Loucy (cell line): ENCODE measurements around the gene PCAT6.

Source experiments
- H2AFZ ChIP-seq: fragments of 200-600 bp; sonication (generic); 2 replicates; pipeline ENCODE4 v1.6.0; 2016; ENCODE audit warnings: antibody characterized with exemption, mild to moderate bottlenecking, low read length, moderate library complexity
- H3F3A ChIP-seq: fragments of 200-600 bp; 2 replicates; pipeline ENCODE4 v1.6.0; 2016; ENCODE audit warnings: antibody characterized with exemption, low read depth, mild to moderate bottlenecking
- H3K27me3 ChIP-seq: fragments of 200-600 bp; sonication (generic); 2 replicates; pipeline ENCODE4 v1.6.1; 2014; ENCODE audit warnings: low read length, mild to moderate bottlenecking; ENCODE audit not compliant: insufficient read depth, poor library complexity, severe bottlenecking
- H3K36me3 ChIP-seq: fragments of 200-600 bp; sonication (generic); 2 replicates; pipeline ENCODE4 v1.6.1; 2016; ENCODE audit warnings: low read length; ENCODE audit not compliant: insufficient read depth
- H3K4me1 ChIP-seq: fragments of 200-600 bp; sonication (generic); 2 replicates; pipeline ENCODE4 v1.5.1; 2014; ENCODE audit warnings: low read length, mild to moderate bottlenecking; ENCODE audit not compliant: insufficient read depth, poor library complexity, severe bottlenecking
- H3K4me2 ChIP-seq: fragments of 200-600 bp; sonication (generic); 2 replicates; pipeline ENCODE4 v1.6.0; 2014; ENCODE audit warnings: antibody characterized with exemption, low read length, low read depth, mild to moderate bottlenecking; ENCODE audit not compliant: poor library complexity, severe bottlenecking
- H3K4me3 ChIP-seq: fragments of 200-600 bp; sonication (generic); 2 replicates; pipeline ENCODE4 v1.5.1; 2014; ENCODE audit warnings: low read length, mild to moderate bottlenecking, mixed read lengths; ENCODE audit not compliant: poor library complexity, severe bottlenecking
- H3K79me2 ChIP-seq: fragments of 200-600 bp; sonication (generic); 2 replicates; pipeline ENCODE4 v1.6.1; 2014; ENCODE audit warnings: low read length; ENCODE audit not compliant: insufficient read depth
- H3K9ac ChIP-seq: fragments of 200-600 bp; sonication (generic); 2 replicates; pipeline ENCODE4 v1.6.0; 2014; ENCODE audit warnings: mild to moderate bottlenecking, low read depth, low read length, moderate library complexity; ENCODE audit not compliant: poor library complexity, severe bottlenecking
- H3K9me2 ChIP-seq: fragments of 200-600 bp; sonication (generic); replicated peaks from 2 replicates; pipeline ENCODE4 v1.6.1; 2016; ENCODE audit warnings: low read depth, low read length, mixed read lengths
- H3K9me3 ChIP-seq: fragments of 200-600 bp; sonication (generic); 2 replicates; pipeline ENCODE4 v1.6.1; 2014; ENCODE audit warnings: mild to moderate bottlenecking, antibody characterized with exemption, low read length, low read depth; ENCODE audit not compliant: insufficient read depth
- H4K20me1 ChIP-seq: fragments of 200-600 bp; sonication (generic); 2 replicates; pipeline ENCODE4 v1.6.0; 2014; ENCODE audit warnings: antibody characterized with exemption, low read length, mild to moderate bottlenecking; ENCODE audit not compliant: insufficient read depth, poor library complexity, severe bottlenecking
- CTCF ChIP-seq: fragments of 200-600 bp; sonication (generic); conservative IDR thresholded peaks from 2 replicates; pipeline ENCODE4 v1.5.1; 2014; ENCODE audit warnings: mild to moderate bottlenecking, antibody characterized with exemption, low read length
- EZH2phosphoT487 ChIP-seq: fragments of 200-600 bp; IDR thresholded peaks from 2 replicates; pipeline ENCODE4 v1.6.1; 2018; ENCODE audit warnings: antibody characterized with exemption, mild to moderate bottlenecking, moderate library complexity, borderline replicate concordance

PCAT6 gene

GRCh38 chr1:202837746-202838262 lies 27.1 kb downstream of the PCAT6 start:
- H3K9me3 ChIP-seq, result no peaks in the 10 kb centered on the region
- peaks cover 40% of the 10 kb centered on the region for H3K4me1 ChIP-seq
- no peaks in the 10 kb centered on the region for H3K36me3 ChIP-seq
- no peak overlapping the region for H2AFZ ChIP-seq
- no peak overlapping the region for H3K4me2 ChIP-seq
- H3K79me2 ChIP-seq, result no peaks in the 10 kb centered on the region
- TF ChIP-seq CTCF (no peak), EZH2phosphoT487 (no peak)
- no peak overlapping the region for H3K4me3 ChIP-seq
- no peak overlapping the region for H3K9ac ChIP-seq
- no peaks in the 10 kb centered on the region for H4K20me1 ChIP-seq
- no peaks in the 10 kb centered on the region for H3K9me2 ChIP-seq
- H3K27me3 ChIP-seq, result no peaks in the 10 kb centered on the region
- no peaks in the 10 kb centered on the region for H3F3A ChIP-seq

DNA sequence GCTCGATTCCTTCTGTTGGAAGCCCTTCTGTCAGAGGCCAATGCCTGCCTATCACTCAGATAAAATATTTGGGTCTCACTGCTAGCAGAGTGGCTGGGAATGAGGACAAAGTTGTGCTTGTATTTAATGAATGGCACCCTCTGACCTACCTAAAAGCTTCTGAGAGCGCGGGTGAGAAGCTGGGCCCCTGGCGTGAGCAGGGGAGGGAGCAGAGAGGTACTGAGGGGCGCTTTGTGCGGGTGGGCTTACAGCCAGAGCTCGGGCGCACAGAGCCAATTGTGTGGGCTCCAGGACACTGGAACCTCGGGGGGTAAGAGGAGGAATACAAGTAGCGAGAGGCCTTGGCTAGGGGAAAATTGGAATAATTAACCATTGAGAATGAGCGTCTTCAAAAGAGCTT lies 32.3 kb downstream of the PCAT6 start:
- Histone ChIP-seq H3K9me2 (no peaks in the 10 kb centered on the region), H2AFZ (no peak overlapping the region), H3K4me1 (no peaks in the 10 kb centered on the region), H3K79me2 (no peaks in the 10 kb centered on the region), H4K20me1 (no peaks in the 10 kb centered on the region), H3K4me2 (no peak overlapping the region), H3K36me3 (no peaks in the 10 kb centered on the region), H3K9me3 (no peaks in the 10 kb centered on the region), H3K4me3 (no peak overlapping the region), H3K9ac (no peak overlapping the region), H3K27me3 (no peaks in the 10 kb centered on the region), H3F3A (no peaks in the 10 kb centered on the region)
- TF ChIP-seq CTCF (no peak), EZH2phosphoT487 (no peak)

DNA sequence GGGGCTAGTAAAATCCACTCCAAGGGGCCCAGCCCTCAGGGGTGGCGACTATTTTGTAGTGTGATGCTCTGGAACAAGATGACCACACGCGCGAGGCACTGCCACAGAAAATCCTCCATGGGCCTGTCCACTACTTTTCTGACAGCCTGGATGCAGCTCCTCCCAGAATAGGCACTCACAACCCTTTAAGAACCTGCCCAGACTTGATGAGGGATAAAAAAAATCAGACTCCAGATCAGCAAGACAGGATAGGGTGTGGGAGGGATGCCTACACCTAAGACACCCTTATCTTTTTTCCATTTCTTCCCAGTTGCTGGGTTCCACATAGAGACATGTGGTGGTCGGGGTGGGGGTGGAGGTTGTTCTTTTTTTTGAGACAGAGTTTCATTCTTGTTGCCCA lies 33.5 kb downstream of the PCAT6 start:
- Histone ChIP-seq H3K27me3 (no peaks in the 10 kb centered on the region), H3K79me2 (no peaks in the 10 kb centered on the region), H3F3A (no peaks in the 10 kb centered on the region), H3K9me3 (no peaks in the 10 kb centered on the region), H3K4me2 (no peak overlapping the region), H2AFZ (no peak overlapping the region), H3K4me3 (no peak overlapping the region), H4K20me1 (no peaks in the 10 kb centered on the region), H3K36me3 (no peaks in the 10 kb centered on the region), H3K9me2 (no peaks in the 10 kb centered on the region), H3K9ac (no peak overlapping the region), H3K4me1 (no peaks in the 10 kb centered on the region)
- TF ChIP-seq EZH2phosphoT487 (no peak), CTCF (no peak)
